Liver (tissue), 9 donors: ENCODE results near the gene RAB27A. TPM values are rescaled to one million over a fixed set of nuclear protein-coding genes. Genes with fewer than 3 reads are reported as not detected.

Source experiments
- DNase-seq: peaks from one replicate; pipeline ENCODE4 v3.0.0-alpha.2; 2017; ENCODE audit warnings: low spot score
- H3K27ac ChIP-seq, 2 donors: one replicate each; pipeline ENCODE4 v1.7.0; 2013; ENCODE audit warnings: inconsistent platforms in 2 of 2, low read length in 2 of 2, control low read depth in 1 of 2, low read depth in 1 of 2, mild to moderate bottlenecking in 1 of 2
- H3K27me3 ChIP-seq, 4 donors: one replicate each; pipeline versions ENCODE4 v1.6.1 to v1.7.0; 2013; ENCODE audit warnings: low read length in 3 of 4, inconsistent platforms in 1 of 4, mild to moderate bottlenecking in 1 of 4, moderate library complexity in 1 of 4; ENCODE audit not compliant: control insufficient read depth in 4 of 4, insufficient read depth in 4 of 4
- H3K36me3 ChIP-seq, 4 donors: one replicate each; pipeline versions ENCODE4 v1.6.1 to v1.7.0; 2013; ENCODE audit warnings: low read length in 3 of 4, mild to moderate bottlenecking in 3 of 4, low read depth in 1 of 4, moderate library complexity in 1 of 4; ENCODE audit not compliant: control insufficient read depth in 4 of 4, insufficient read depth in 3 of 4
- H3K4me1 ChIP-seq, 4 donors: one replicate each; pipeline versions ENCODE4 v1.6.1 to v1.7.0; 2013; ENCODE audit warnings: low read length in 3 of 4, mild to moderate bottlenecking in 3 of 4, moderate library complexity in 1 of 4; ENCODE audit not compliant: control insufficient read depth in 4 of 4, insufficient read depth in 4 of 4
- H3K4me3 ChIP-seq, 3 donors: one replicate each; pipeline versions ENCODE4 v1.6.1 to v1.7.0; 2013; ENCODE audit warnings: low read length in 3 of 3, control low read depth in 1 of 3, low read depth in 1 of 3, mild to moderate bottlenecking in 1 of 3
- H3K9ac ChIP-seq, 2 donors: one replicate each; pipeline ENCODE4 v1.7.0; 2013; ENCODE audit warnings: low read length in 2 of 2, mild to moderate bottlenecking in 2 of 2, moderate library complexity in 2 of 2, control low read depth in 1 of 2, low read depth in 1 of 2
- H3K9me3 ChIP-seq, 4 donors: one replicate each; pipeline versions ENCODE4 v1.6.1 to v1.7.0; 2013; ENCODE audit warnings: low read length in 3 of 4; ENCODE audit not compliant: control insufficient read depth in 4 of 4
- ATF3 ChIP-seq: IDR thresholded peaks from 2 replicates; pipeline ENCODE4 v1.6.1; 2016; ENCODE audit warnings: antibody characterized with exemption
- CTCF ChIP-seq: fragments of 150-350 bp; IDR thresholded peaks from 2 replicates; pipeline ENCODE4 v1.5.1; 2017; ENCODE audit warnings: improper control_type of control experiment, low read depth, low read length; ENCODE audit not compliant: missing input control
- EGR1 ChIP-seq, 2 donors: IDR thresholded peaks; 2 replicates each; pipeline ENCODE4 v1.6.1; 2016 to 2018; ENCODE audit warnings: antibody characterized with exemption in 2 of 2, low read depth in 2 of 2
- FOXA1 ChIP-seq: IDR thresholded peaks from 2 replicates; pipeline ENCODE4 v1.6.1; 2016; ENCODE audit warnings: antibody characterized with exemption
- FOXA2 ChIP-seq: IDR thresholded peaks from 2 replicates; pipeline ENCODE4 v1.6.1; 2016; ENCODE audit warnings: antibody characterized with exemption
- GABPA ChIP-seq, 2 donors: IDR thresholded peaks in 1 of 2; conservative IDR thresholded peaks in 1 of 2; 2 replicates each; pipeline ENCODE4 v1.6.1; 2016; ENCODE audit warnings: antibody characterized with exemption in 2 of 2, mild to moderate bottlenecking in 1 of 2, moderate library complexity in 1 of 2
- HNF4A ChIP-seq, 2 donors: conservative IDR thresholded peaks; 2 replicates each; pipeline ENCODE4 v1.6.1; 2016; ENCODE audit warnings: antibody characterized with exemption in 2 of 2, mild to moderate bottlenecking in 2 of 2
- HNF4G ChIP-seq: IDR thresholded peaks from 2 replicates; pipeline ENCODE4 v1.6.1; 2016; ENCODE audit warnings: antibody characterized with exemption
- JUND ChIP-seq, 2 donors: IDR thresholded peaks; 2 replicates each; pipeline ENCODE4 v1.6.1; 2016; ENCODE audit warnings: antibody characterized with exemption in 2 of 2
- NR2F2 ChIP-seq: IDR thresholded peaks from 2 replicates; pipeline ENCODE4 v1.6.1; 2016; ENCODE audit warnings: antibody characterized with exemption
- RAD21 ChIP-seq, 2 donors: IDR thresholded peaks; 2 replicates each; pipeline ENCODE4 v1.6.1; 2016; ENCODE audit warnings: antibody characterized with exemption in 2 of 2, mild to moderate bottlenecking in 2 of 2
- REST ChIP-seq: IDR thresholded peaks from 2 replicates; pipeline ENCODE4 v1.6.1; 2016; ENCODE audit warnings: antibody characterized with exemption, mild to moderate bottlenecking
- RXRA ChIP-seq, 2 donors: IDR thresholded peaks; 2 replicates each; pipeline ENCODE4 v1.6.1; 2017 to 2018; ENCODE audit warnings: antibody characterized with exemption in 2 of 2, mild to moderate bottlenecking in 1 of 2
- SP1 ChIP-seq: IDR thresholded peaks from 2 replicates; pipeline ENCODE4 v1.6.1; 2018; ENCODE audit warnings: antibody characterized with exemption, mild to moderate bottlenecking
- TAF1 ChIP-seq: conservative IDR thresholded peaks from 2 replicates; pipeline ENCODE4 v1.6.1; 2016; ENCODE audit warnings: antibody characterized with exemption, mild to moderate bottlenecking
- YY1 ChIP-seq: IDR thresholded peaks from 2 replicates; pipeline ENCODE4 v1.6.1; 2016; ENCODE audit warnings: antibody characterized with exemption, mild to moderate bottlenecking
- ZBTB33 ChIP-seq: IDR thresholded peaks from 2 replicates; pipeline ENCODE4 v1.6.1; 2016; ENCODE audit warnings: antibody characterized with exemption
- WGBS: extraction: QIAGEN DNeasy Blood & Tissue Kit; methylation state at CpG from one replicate; pipeline ENCODE4 v1.1.7; 2013; 5-methylcytosine and 5-hydroxymethylcytosine counted together
- polyA plus RNA-seq, 2 donors: library from polyadenylated mRNA; stranded (reverse) in 1 of 2; unstranded in 1 of 2; fragments of 200-250 nt in 1 of 2; fragments of >200 nt in 1 of 2; fragmentation: Nextera tagmentation in 1 of 2; extraction: Ambion mirVana in 1 of 2; gene quantifications; one replicate each; pipeline versions ENCODE4 v1.2.1 to v1.2.3, GENCODE V29; 2013 to 2015
- total RNA-seq, 2 donors: library from RNA; depleted of rRNA; stranded (reverse); fragments of >200 nt; gene quantifications; one replicate each; pipeline ENCODE4 v1.2.3, GENCODE V29; 2014
- TF ChIP-seq, protein P1 (sequence below): IDR thresholded peaks from 2 replicates; pipeline ENCODE4 v1.6.1; 2016; ENCODE audit warnings: antibody characterized with exemption
- donor health status: healthy.
- donor health status: healthy.
- donor health status: healthy.
- donor health status: healthy.
- donor health status: healthy.

Gene RAB27A
- total and polyA plus RNA-seq, 4 donors = 6.4 to 30.8 (median 24.9) TPM

DNA sequence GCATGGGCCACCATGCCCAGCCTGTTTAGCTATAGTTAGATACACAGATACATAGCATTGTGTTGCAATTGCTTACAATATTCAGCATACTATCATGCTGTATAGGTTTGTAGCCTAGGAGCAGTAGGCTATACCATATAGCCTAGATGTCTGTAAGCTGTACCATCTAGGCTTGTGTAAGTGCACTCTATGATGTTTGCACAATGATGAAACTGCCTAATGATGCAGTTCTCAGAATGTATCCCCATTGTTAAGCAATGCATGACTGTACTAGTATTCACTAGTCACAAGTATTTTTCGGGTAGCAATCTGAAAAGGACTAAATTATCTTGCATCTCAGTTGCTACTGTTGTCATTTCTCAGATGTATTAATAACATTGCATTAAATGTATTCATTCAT lies 45.4 kb upstream of the RAB27A start:
- TF ChIP-seq, protein P1, sequence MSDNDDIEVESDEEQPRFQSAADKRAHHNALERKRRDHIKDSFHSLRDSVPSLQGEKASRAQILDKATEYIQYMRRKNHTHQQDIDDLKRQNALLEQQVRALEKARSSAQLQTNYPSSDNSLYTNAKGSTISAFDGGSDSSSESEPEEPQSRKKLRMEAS = no peak
- TF ChIP-seq GABPA (IDR thresholded peaks at IDR 0.05 in 1 of 2, conservative IDR thresholded peaks at IDR 0.05 in 1 of 2) = no peak
- peaks cover 3 to 21% (median 4%) of the 10 kb centered on the region in 4 donors for H3K36me3 ChIP-seq
- peaks cover 0 to 3% (median 0%) of the 10 kb centered on the region in 4 donors for H3K4me1 ChIP-seq
- H3K27ac ChIP-seq = no peak overlapping the region
- WGBS = 96% methylated on average over 1 of the region's 1 CpG
- no peak overlapping the region for H3K4me3 ChIP-seq
- no peak overlapping the region for H3K9ac ChIP-seq
- no peaks in the 10 kb centered on the region for H3K27me3 ChIP-seq
- no peaks in the 10 kb centered on the region for H3K9me3 ChIP-seq
- DNase-seq = no peak

- Histone ChIP-seq H3K36me3 (peaks cover 3 to 19% (median 4%) of the 10 kb centered on the region in 4 donors), H3K4me3 (no peak overlapping the region), H3K9me3 (no peaks in the 10 kb centered on the region)
These were observed 44.8 kb upstream of the RAB27A start for GRCh38 chr15:55334371-55334770.

More at GRCh38 chr15:55334371-55334770, 44.8 kb upstream of the RAB27A start:
- Histone ChIP-seq H3K27ac (no peak overlapping the region), H3K4me1 (peaks cover 0 to 3% (median 0%) of the 10 kb centered on the region in 4 donors), H3K9ac (no peak overlapping the region), H3K27me3 (no peaks in the 10 kb centered on the region)
- 97% methylated on average over 5 of the region's 5 CpGs for WGBS
- TF ChIP-seq HNF4A (conservative IDR thresholded peaks at IDR 0.05) (no peak), NR2F2 (no peak), EGR1 (IDR thresholded peaks at IDR 0.05; ENCODE audit: low read depth in 2 of 2) (no peak), FOXA1 (no peak), YY1 (no peak), TAF1 (no peak), JUND (IDR thresholded peaks at IDR 0.05) (no peak), SP1 (no peak), CTCF (no peak), RXRA (IDR thresholded peaks at IDR 0.05) (no peak), RAD21 (IDR thresholded peaks at IDR 0.05) (no peak), REST (no peak), HNF4G (no peak), ZBTB33 (no peak), GABPA (IDR thresholded peaks at IDR 0.05 in 1 of 2, conservative IDR thresholded peaks at IDR 0.05 in 1 of 2) (no peak), FOXA2 (no peak), ATF3 (no peak)
- TF ChIP-seq, protein P1 = no peak
- DNase-seq = no peak
